ENCODE measurements around the gene NCK2. TPM values are rescaled to one million over a fixed set of nuclear protein-coding genes. Genes with fewer than 3 reads are reported as not detected.

Gene NCK2
- 0.30 and 4.1 TPM in 2 replicates for total RNA-seq (2014; rRNA removed; shearing (Covaris generic); ENCODE audit: low replicate concordance)

DNA sequence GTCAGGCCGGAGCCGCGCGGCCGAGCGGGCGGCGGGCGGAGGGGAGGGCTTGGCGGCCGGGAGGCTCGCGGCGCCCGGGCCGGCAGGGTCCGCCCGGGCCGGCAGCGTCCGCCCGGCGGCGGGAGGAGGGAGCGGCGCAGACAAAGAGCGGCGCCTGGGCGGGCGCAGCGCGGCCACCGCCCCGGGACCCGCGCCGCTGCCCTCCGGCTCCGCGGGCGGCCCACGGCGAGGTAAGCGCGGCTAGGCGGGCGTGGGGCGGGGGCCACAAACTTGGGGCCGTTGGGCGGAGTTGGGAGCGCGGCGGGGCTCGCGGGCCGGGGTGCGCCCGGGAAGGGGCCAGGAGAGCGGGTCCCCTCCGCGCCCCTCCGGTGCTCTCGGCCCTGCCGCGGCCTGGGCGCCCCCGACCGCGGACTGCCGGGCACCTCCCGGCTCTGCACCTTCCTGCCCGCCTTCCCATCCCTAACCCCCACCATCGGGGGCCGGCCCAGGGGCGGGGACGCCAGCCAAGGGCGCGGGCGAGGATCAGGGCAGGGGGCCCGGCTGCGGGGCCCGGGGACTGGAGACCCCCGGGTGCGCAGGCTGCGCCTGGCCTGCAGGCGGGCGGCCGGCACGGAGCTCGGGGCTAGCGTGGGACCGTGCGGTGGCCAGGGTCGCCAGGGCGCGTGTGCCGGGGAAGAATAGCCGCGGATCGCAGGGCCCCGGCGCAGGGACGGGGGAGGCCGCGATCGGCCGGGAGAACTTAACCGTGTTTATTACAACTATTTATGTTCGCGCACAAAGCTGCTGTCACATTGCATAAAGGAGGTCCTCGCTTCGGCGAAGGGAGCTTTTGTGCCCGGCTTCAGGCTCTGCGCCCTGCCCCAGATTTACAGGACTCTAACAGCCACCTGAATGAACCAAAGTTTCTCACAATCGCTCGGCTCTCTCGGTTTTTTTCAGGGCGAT is at the start of gene NCK2:
Gene NCK2, plus strand, starts transcription at position 4 of the 945 bp plus-strand sequence. CDS start 110,152 bp downstream, outside the sequence.
- H3K4me1 ChIP-seq (ENCODE audit: low read length) = peaks cover 16% of the 10 kb centered on the region
- H3K27me3 ChIP-seq (ENCODE audit: low read length) = peaks cover 3% of the 10 kb centered on the region; the same call in 1 of the 2 replicates
- no peaks in the 10 kb centered on the region for H3K9me3 ChIP-seq (ENCODE audit: low read length)
- H2AFZ ChIP-seq (ENCODE audit: low read length) = peak within 1 kb of the TSS; percentile 67; the same call in 1 of the 2 replicates
- H3K4me3 ChIP-seq (ENCODE audit: low read length) = peak within 1 kb of the TSS; percentile 68
- peak within 1 kb of the TSS; percentile 80 for H3K4me2 ChIP-seq (ENCODE audit: low read depth, low read length, poor library complexity, severe bottlenecking)
- peaks cover 7% of the 10 kb centered on the region; the same call in 1 of the 2 replicates for H4K20me1 ChIP-seq (ENCODE audit: insufficient read depth, low read depth, low read length)
- H3K79me2 ChIP-seq (ENCODE audit: low read length) = no peaks in the 10 kb centered on the region
- H3K27ac ChIP-seq (ENCODE audit: low read length) = no peak within 1 kb of the TSS
- no peak for DNase-seq
- no peaks in the 10 kb centered on the region for H3K36me3 ChIP-seq (ENCODE audit: insufficient read depth, low read length)
- H3K9ac ChIP-seq (ENCODE audit: low read length) = peak within 1 kb of the TSS; percentile 63
- no peaks in the 10 kb centered on the region for H3K9me2 ChIP-seq (replicated peaks; ENCODE audit: insufficient read depth, low read length)

DNA sequence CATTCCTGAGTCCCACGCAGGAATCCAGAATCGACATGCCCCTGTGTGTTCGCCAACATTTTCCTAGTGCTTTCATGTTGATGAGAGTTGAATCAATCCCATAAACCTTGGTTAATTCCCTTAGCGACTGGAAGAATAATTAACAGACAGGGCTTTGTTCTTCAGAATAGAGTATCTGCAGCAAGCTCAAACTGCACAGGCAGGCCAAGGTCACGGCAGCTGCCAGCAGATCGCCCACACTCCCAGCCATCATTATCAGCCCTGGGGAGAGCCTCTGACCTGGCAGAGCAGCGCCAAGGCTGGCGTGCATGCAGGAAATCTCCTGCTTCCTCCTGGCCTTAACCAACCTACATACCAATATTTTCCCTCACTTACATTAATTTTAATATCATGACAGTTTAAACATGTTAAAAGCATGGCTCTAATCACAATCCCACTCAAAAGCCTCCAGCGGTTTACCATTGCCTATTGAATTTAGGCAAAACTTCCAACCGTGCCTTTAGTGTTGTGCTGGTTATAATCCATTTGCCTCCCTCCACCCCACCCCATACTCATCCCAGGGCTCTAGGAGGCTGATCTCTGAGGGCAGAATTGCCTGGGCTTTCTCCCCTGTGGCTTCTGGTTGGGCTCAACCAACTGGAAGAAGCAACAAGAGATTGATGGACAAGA is 46.8 kb upstream of the NCK2 start:
- Histone ChIP-seq H3K36me3 (ENCODE audit: insufficient read depth, low read length) (no peaks in the 10 kb centered on the region), H3K4me2 (ENCODE audit: low read depth, low read length, poor library complexity, severe bottlenecking) (no peak overlapping the region), H3K79me2 (ENCODE audit: low read length) (no peaks in the 10 kb centered on the region), H2AFZ (ENCODE audit: low read length) (no peak overlapping the region), H3K4me1 (ENCODE audit: low read length) (peaks cover 12% of the 10 kb centered on the region), H3K27me3 (ENCODE audit: low read length) (no peaks in the 10 kb centered on the region), H3K9me2 (replicated peaks; ENCODE audit: insufficient read depth, low read length) (no peaks in the 10 kb centered on the region), H3K9me3 (ENCODE audit: low read length) (no peaks in the 10 kb centered on the region), H3K4me3 (ENCODE audit: low read length) (no peak overlapping the region), H3K27ac (ENCODE audit: low read length) (no peak overlapping the region), H3K9ac (ENCODE audit: low read length) (no peak overlapping the region), H4K20me1 (ENCODE audit: insufficient read depth, low read depth, low read length) (no peaks in the 10 kb centered on the region)
- no peak for DNase-seq

DNA sequence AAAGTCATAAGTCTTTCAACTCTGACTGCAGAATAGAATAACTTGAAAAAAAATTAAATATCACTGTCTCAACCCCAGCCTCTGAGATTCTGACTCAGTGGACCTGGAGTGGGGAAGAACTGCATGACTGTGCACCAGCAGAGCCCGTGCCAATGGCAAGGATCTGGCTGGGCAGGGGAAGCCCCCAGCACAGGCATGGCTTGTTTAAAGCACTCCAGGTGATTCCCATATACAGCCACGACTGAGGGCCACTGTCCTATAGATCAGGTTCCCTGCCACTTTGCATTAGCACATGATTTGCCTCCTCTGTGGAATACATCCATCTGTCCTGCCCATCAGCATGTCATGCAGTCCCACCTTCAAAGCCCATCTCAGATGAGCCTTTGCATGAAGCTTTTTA is 45.9 kb upstream of the NCK2 start:
- Histone ChIP-seq H3K9me2 (replicated peaks; ENCODE audit: insufficient read depth, low read length) (no peaks in the 10 kb centered on the region), H3K9ac (ENCODE audit: low read length) (no peak overlapping the region), H3K36me3 (ENCODE audit: insufficient read depth, low read length) (no peaks in the 10 kb centered on the region)

DNA sequence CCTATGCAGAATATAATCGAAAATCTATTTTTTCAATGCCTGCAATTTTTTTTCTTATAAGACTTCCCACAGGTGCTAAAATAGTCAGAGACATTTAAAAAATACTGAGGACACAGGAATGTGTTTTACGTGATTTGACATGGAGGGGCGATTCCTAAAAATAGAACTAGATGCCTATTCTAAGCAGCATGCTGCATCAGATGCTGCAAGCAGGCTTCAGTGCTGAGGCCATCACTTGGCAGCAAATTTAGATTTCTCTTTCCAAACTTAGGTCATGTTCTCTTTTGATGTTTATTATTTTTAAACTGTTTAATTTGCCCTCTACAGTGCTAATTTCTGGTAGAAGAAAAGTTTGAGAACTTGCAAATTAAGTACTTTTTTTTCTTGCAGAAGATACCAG is 43.7 kb upstream of the NCK2 start:
- H3K79me2 ChIP-seq (ENCODE audit: low read length) = no peaks in the 10 kb centered on the region
- no peaks in the 10 kb centered on the region for H3K9me2 ChIP-seq (replicated peaks; ENCODE audit: insufficient read depth, low read length)
- no peaks in the 10 kb centered on the region for H3K36me3 ChIP-seq (ENCODE audit: insufficient read depth, low read length)
- H3K9ac ChIP-seq (ENCODE audit: low read length) = no peak overlapping the region
- H3K27ac ChIP-seq (ENCODE audit: low read length) = no peak overlapping the region
- DNase-seq = no peak
- no peak overlapping the region for H3K4me3 ChIP-seq (ENCODE audit: low read length)
- no peaks in the 10 kb centered on the region for H3K9me3 ChIP-seq (ENCODE audit: low read length)
- no peak overlapping the region for H2AFZ ChIP-seq (ENCODE audit: low read length)
- no peaks in the 10 kb centered on the region for H4K20me1 ChIP-seq (ENCODE audit: insufficient read depth, low read depth, low read length)
- no peaks in the 10 kb centered on the region for H3K27me3 ChIP-seq (ENCODE audit: low read length)
- H3K4me2 ChIP-seq (ENCODE audit: low read depth, low read length, poor library complexity, severe bottlenecking) = no peak overlapping the region
- no peaks in the 10 kb centered on the region for H3K4me1 ChIP-seq (ENCODE audit: low read length)

More for the DNA sequence above, 45.9 kb upstream of the NCK2 start:
- no peaks in the 10 kb centered on the region for H4K20me1 ChIP-seq (ENCODE audit: insufficient read depth, low read depth, low read length)
- H3K27me3 ChIP-seq (ENCODE audit: low read length) = no peaks in the 10 kb centered on the region
- H3K79me2 ChIP-seq (ENCODE audit: low read length) = no peaks in the 10 kb centered on the region
- no peak overlapping the region for H3K4me2 ChIP-seq (ENCODE audit: low read depth, low read length, poor library complexity, severe bottlenecking)
- no peak overlapping the region for H2AFZ ChIP-seq (ENCODE audit: low read length)
- no peak for DNase-seq
- no peak overlapping the region for H3K4me3 ChIP-seq (ENCODE audit: low read length)
- H3K4me1 ChIP-seq (ENCODE audit: low read length) = peaks cover 12% of the 10 kb centered on the region
- no peak overlapping the region for H3K27ac ChIP-seq (ENCODE audit: low read length)
- no peaks in the 10 kb centered on the region for H3K9me3 ChIP-seq (ENCODE audit: low read length)

DNA sequence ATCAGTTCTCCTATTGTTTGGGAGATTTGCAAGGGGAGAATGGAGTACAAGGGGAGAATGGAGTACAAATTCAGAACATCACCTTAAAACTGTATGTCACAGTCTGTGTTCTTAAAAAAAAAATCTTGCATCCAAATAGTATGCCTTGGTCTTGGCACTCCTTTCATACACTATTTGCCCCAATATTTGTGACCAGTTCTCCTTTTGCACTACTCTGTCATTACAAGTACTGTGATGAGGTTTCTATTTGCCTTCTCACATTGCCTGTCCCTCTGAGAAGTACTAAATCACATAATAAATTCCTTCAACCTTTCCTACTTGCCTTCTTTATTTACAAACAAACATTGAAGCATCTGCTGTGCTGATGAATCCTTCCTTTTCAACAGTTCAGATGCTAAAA is 36.0 kb upstream of the NCK2 start:
- Histone ChIP-seq H3K4me1 (ENCODE audit: low read length) (no peaks in the 10 kb centered on the region), H3K4me2 (ENCODE audit: low read depth, low read length, poor library complexity, severe bottlenecking) (no peak overlapping the region), H3K79me2 (ENCODE audit: low read length) (no peaks in the 10 kb centered on the region), H3K9ac (ENCODE audit: low read length) (no peak overlapping the region), H3K4me3 (ENCODE audit: low read length) (no peak overlapping the region), H2AFZ (ENCODE audit: low read length) (no peak overlapping the region), H3K27ac (ENCODE audit: low read length) (no peak overlapping the region), H4K20me1 (ENCODE audit: insufficient read depth, low read depth, low read length) (no peaks in the 10 kb centered on the region), H3K27me3 (ENCODE audit: low read length) (no peaks in the 10 kb centered on the region), H3K9me2 (replicated peaks; ENCODE audit: insufficient read depth, low read length) (no peaks in the 10 kb centered on the region), H3K9me3 (ENCODE audit: low read length) (no peaks in the 10 kb centered on the region), H3K36me3 (ENCODE audit: insufficient read depth, low read length) (no peaks in the 10 kb centered on the region)
- no peak for DNase-seq

DNA sequence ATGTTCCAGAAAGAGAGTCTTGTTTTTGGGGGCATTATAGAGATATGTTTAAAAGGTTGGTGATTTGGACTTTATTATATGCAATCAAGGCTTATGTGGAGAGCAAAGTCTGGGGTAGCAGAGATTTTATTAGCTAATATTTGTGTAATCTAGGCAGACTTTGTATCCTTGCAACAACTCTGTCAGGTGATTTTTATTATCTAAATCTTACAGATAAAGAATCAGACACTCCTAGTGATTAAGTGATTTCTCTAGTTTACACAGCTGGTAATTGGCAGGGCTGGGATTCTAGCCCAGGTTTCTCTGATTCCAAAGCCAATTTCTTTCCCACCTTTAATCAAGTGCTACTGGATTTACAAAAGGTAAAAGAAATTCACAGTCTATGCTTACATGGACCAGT is 33.3 kb upstream of the NCK2 start:
- Histone ChIP-seq H3K9me3 (ENCODE audit: low read length) (no peaks in the 10 kb centered on the region), H3K9ac (ENCODE audit: low read length) (no peak overlapping the region), H3K27ac (ENCODE audit: low read length) (no peak overlapping the region), H3K9me2 (replicated peaks; ENCODE audit: insufficient read depth, low read length) (no peaks in the 10 kb centered on the region), H2AFZ (ENCODE audit: low read length) (no peak overlapping the region), H4K20me1 (ENCODE audit: insufficient read depth, low read depth, low read length) (no peaks in the 10 kb centered on the region), H3K36me3 (ENCODE audit: insufficient read depth, low read length) (no peaks in the 10 kb centered on the region), H3K4me1 (ENCODE audit: low read length) (no peaks in the 10 kb centered on the region), H3K4me3 (ENCODE audit: low read length) (no peak overlapping the region), H3K4me2 (ENCODE audit: low read depth, low read length, poor library complexity, severe bottlenecking) (no peak overlapping the region), H3K79me2 (ENCODE audit: low read length) (no peaks in the 10 kb centered on the region), H3K27me3 (ENCODE audit: low read length) (no peaks in the 10 kb centered on the region)
- no peak for DNase-seq

DNA sequence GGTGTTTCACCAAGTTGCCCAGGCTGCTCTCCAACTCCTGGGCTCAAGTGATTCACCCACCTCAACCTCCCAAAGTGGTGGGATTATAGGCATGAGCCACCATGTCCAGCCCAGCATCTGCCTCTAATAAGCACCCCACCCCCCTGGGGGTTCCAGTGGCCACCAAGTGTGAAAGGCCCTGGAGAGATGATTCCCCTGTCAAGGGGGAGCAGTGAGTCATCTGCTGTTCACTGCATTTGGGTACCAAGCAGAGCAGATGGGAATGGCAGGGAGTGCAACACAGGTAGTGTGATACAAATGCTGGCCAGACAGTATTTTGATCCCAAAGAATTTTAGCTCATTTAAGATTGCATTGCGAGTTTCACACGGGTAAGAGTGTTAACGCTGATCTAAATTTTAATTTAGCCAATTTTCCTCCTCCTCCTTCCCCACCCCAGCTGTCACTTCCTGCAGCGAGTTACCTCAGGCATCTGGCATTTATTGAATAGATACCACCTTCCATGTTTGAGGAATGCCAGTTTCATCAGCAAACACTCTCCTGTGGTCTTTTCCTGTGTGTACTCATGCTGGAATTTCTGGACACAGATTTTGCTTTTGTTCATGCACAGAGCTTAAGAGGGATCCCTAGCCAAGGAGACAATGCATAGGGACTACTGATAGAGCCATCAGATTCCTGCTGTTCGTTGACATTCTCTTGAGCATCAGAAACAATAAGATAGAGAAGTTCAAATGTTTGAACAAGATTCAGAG is 32.4 kb upstream of the NCK2 start:
- Histone ChIP-seq H4K20me1 (ENCODE audit: insufficient read depth, low read depth, low read length) (no peaks in the 10 kb centered on the region), H3K9me2 (replicated peaks; ENCODE audit: insufficient read depth, low read length) (no peaks in the 10 kb centered on the region), H3K4me2 (ENCODE audit: low read depth, low read length, poor library complexity, severe bottlenecking) (no peak overlapping the region), H2AFZ (ENCODE audit: low read length) (no peak overlapping the region), H3K27me3 (ENCODE audit: low read length) (no peaks in the 10 kb centered on the region), H3K9ac (ENCODE audit: low read length) (no peak overlapping the region), H3K36me3 (ENCODE audit: insufficient read depth, low read length) (no peaks in the 10 kb centered on the region), H3K79me2 (ENCODE audit: low read length) (no peaks in the 10 kb centered on the region), H3K4me3 (ENCODE audit: low read length) (no peak overlapping the region), H3K9me3 (ENCODE audit: low read length) (no peaks in the 10 kb centered on the region), H3K27ac (ENCODE audit: low read length) (no peak overlapping the region), H3K4me1 (ENCODE audit: low read length) (no peaks in the 10 kb centered on the region)
- no peak for DNase-seq
